GM21737 (cell line): ENCODE results near the gene LGALS12.
A peak's percentile ranks its signal among the peaks of the same experiment; 100 is the strongest.

ENCODE experiments used
- ATAC-seq: cut with Tn5 transposase; IDR thresholded peaks from one replicate; pipeline ENCODE4 v1.9.1; 2021; ENCODE audit warnings: mild to moderate bottlenecking, moderate library complexity; ENCODE audit not compliant: unreplicated experiment

Gene LGALS12

DNA sequence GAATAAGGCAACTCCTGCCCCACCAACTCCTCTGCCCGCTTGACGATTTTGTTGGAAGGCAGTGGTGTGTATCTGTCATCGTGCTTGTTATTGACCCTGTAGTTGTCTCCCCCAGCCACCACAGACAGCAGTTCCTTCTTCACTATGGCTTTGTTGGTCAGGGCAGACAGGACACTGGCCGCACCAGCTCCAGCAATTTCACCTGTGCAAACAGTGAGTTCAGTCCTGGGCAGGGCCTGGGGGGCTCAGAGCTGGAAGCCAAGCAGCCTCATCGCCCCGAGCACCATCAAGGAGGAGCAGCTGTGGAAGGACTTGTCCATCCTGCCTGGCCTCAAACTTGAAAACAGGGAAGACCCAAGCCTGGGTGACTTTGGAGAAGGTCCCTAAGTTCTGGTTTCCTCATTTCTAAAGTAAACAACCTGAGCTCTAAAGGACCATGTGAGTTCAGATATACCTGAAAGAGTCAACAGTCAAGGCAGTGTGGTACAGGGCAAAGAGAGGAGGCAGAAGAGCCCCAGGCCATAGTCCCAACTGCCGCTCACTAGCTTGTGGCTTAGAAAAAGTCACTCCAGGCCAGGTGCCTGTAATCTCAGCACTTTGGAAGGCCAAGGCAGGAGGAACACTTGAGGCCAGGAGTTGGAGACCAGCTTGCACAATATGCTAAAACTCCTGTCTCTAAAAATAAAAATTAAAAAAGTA lies 52.7 kb downstream of the LGALS12 start:
- ATAC-seq: no peak

DNA sequence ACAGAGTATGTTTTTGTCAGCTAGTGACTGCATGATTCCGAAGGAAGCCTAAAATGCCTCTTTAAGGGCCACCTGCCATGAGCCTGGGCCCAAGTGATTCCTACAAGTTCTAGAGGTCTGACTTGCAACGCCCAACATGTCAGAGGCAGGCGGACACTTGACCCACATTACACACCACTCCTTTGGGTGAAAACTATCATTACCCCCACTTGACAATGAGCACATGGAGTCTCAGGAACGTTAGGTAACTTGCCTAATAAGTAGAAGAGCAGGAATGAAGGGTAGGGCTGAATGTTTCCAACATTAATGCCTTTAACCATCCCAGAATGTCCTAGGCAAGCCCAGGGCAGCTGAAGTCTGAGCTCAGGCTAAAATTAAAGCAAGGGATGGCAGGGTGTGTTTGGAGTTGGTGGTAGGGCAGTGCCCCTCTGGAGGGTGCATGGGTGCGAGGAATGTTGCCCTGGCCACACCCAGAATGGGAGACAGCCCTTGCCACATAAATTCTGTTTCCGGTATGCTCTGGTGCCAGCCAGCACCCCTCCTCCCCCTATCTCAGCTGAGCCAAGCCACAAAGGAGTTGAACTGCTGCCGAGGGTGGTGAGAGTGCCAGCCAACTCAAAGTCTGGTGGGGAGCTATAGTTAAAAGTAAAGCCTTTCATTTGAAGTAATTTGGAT lies 54.8 kb downstream of the LGALS12 start:
- no peak for ATAC-seq

DNA sequence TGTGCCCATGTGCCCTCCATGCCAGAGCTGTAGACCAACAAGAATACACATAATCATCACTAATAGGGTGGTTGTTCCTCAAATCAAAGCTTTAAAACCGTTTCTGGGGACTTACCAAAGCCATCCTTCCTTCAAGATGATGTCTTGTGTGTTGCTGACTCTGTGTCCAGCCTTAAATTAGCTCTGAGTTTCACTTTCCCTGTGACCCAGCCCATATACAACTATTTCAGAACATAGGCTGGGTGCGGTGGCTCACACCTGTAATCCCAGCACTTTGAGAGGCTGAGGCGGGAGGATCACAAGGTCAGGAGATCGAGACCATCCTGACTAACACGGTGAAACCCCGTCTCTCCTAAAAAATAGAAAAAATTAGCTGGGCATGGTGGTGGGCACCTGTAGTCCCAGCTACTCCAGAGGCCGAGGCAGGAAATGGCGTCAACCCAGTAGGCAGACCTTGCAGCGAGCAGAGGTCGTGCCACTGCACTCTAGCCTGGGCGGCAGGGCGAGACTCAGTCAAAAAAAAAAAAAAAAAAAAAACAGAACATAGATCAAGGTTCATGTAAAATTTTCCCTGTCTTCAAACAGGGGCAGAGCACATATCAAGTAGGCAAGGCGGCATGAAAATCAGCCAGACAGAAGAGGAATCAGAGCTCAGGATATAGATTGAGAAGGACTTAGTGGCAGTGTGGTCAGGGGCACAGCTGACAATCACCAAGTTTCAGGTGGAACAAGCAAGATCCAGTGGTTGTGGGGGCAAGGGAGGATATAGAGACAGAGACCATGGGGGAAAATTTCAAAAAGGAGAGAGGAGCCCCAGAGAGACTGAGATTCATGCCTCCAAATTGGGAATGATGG lies 57.5 kb downstream of the LGALS12 start, which contains the start of gene PLAAT2:
Gene PLAAT2, minus strand, starts transcription at position 179 of the 855 bp plus-strand sequence. Its CDS starts 55 bp downstream, at position 124.
- ATAC-seq: no peak

DNA sequence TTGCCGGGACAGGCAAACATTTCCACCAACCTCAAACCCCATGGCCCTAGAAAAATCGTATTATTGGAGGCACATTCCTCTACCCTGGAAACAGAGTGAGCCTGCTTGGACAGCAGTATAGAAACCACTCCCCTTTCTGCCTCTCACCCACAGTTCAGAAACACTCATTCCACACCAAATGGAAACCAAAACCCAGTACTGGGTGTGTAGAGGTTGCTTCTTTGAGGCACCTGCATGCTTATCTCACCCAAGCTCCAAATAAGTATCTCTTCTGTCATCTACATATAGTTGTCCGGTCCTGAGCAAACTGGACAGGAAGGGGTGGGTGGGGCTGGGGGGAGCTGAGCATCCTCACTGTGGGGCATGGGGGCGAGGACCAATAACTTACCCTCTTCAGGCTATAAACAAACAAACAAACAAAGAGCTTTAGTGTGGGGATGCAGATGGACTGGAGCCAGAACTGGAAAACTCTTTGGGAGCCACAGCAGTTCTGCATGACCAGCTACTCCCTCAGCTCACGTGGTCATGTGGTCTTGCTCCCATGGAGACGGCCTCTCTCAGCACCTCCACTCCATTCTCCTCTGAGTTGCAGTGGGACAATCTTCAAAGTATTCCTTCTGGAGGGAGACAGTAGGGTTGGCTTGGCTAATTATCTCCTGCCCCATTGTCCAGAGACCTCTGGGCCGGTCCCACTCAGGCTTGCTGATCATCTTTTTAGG lies 58.3 kb downstream of the LGALS12 start:
- ATAC-seq: peak; percentile 52

DNA sequence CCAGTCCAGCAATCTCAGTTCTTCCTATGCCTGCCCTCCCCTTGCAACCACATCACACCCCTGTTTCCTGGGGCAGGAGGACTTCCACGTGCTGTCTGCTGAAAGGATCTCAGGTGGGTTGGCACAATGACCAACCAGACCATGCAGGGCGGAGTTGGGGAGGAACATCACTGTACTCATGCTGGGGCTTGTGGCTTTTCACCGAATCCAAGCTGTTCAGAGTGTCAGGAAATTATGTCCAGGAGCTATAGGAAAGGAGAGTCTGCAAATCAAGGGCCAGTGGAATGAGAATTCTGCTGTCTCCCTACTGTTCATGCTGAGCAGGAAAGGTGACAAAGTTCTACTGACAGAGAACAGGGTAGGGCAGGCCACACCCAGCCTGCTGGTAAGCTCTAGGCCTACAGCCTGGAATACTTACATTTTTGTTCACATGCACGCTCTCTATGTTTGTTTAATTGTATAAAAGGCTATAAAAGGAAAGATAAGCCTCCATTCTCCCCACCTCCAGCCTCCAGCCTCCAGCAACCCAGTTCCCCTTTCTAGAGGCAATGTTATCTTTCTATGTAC lies 59.0 kb downstream of the LGALS12 start:
- ATAC-seq: no peak
